Ovary (tissue), 9 donors: ENCODE measurements around the gene NOD2. TPM values are rescaled to one million over a fixed set of nuclear protein-coding genes. Genes with fewer than 3 reads are reported as not detected.

Experiments
- DNase-seq, 5 donors: peaks; one replicate each; pipeline ENCODE4 v3.0.0-alpha.2; 2019 to 2020
- H3K27ac ChIP-seq, 2 donors: fragments of 200-600 bp; one replicate each; pipeline versions ENCODE4 v1.5.1 to v1.8.0; 2019 to 2022
- H3K27me3 ChIP-seq: fragments of 200-600 bp; one replicate; pipeline ENCODE4 v1.8.0; 2022
- H3K36me3 ChIP-seq: fragments of 200-600 bp; sonication (generic); one replicate; pipeline ENCODE4 v1.5.1; 2019
- H3K4me1 ChIP-seq: one replicate; pipeline ENCODE4 v1.8.1; 2013; ENCODE audit warnings: mild to moderate bottlenecking, moderate library complexity; ENCODE audit not compliant: insufficient read depth
- H3K4me3 ChIP-seq: fragments of 200-600 bp; sonication (generic); one replicate; pipeline ENCODE4 v1.5.1; 2017
- H3K9me3 ChIP-seq, 2 donors: fragments of 200-600 bp in 1 of 2; sonication (generic) in 1 of 2; one replicate each; pipeline versions ENCODE4 v1.5.1 to v1.8.1; 2013 to 2019; ENCODE audit warnings: mild to moderate bottlenecking in 1 of 2, moderate library complexity in 1 of 2
- CTCF ChIP-seq, 3 donors: fragments of 450-650 bp in 2 of 3; fragments of 200-600 bp in 1 of 3; IDR thresholded peaks; one replicate each; pipeline versions ENCODE4 v1.5.1 to v1.8.0; 2016 to 2022; ENCODE audit warnings: antibody characterized with exemption in 3 of 3, mild to moderate bottlenecking in 1 of 3
- EP300 ChIP-seq: sonication (generic); formaldehyde crosslinking; IDR thresholded peaks from one replicate; pipeline ENCODE4 v1.6.1; 2017; ENCODE audit warnings: antibody characterized with exemption
- POLR2A ChIP-seq: fragments of 450-650 bp; IDR thresholded peaks from one replicate; pipeline ENCODE4 v1.6.1; 2017; ENCODE audit warnings: antibody characterized with exemption, mild to moderate bottlenecking, moderate library complexity
- WGBS, 3 donors: extraction: QIAGEN DNeasy Blood & Tissue Kit in 1 of 3; methylation state at CpG; one replicate each; pipeline versions ENCODE4 v1.1.5 to v1.1.7; 2013 to 2017; 5-methylcytosine and 5-hydroxymethylcytosine counted together
- intact Hi-C, 4 donors: fragments of 100-400 bp; cut with DNase I; formaldehyde crosslinking; loops; one replicate each; pipeline versions ENCODE4 v1.11.0 to v1.15.1; 2022 to 2023
- polyA plus RNA-seq, 2 donors: library from polyadenylated mRNA; stranded (reverse); fragments of 200-250 nt in 1 of 2; fragments of 350-450 nt in 1 of 2; fragmentation: Illumina TruSeq in 1 of 2; extraction: RNeasy Lipid Tissue Mini Kit (QIAGEN cat#74804) in 1 of 2; gene quantifications; one replicate each; pipeline ENCODE4 v1.2.3, GENCODE V29; 2013 to 2014
- total RNA-seq, 7 donors: library from RNA; depleted of rRNA in 2 of 7; stranded (reverse); fragments of >200 nt in 2 of 7; fragmentation: NEBNext Ultra II Directional in 3 of 7; extraction: Animal tissue kit (Norgen Biotek cat#: 25700) in 3 of 7; gene quantifications; one replicate each; pipeline versions ENCODE4 v1.1.0 to v1.2.4, GENCODE V29; 2016 to 2023
- donor health status: DM: no; HTN: no; CAD: no; lungs with moderate emphysema.
- donor health status: DM: no; HTN: no; CAD: no.
- donor health status: Bipolar disorder and iron deficiency.
- donor health status: DM: yes; HTN: yes; CAD: no.
- donor health status: DM: no; HTN: no; CAD: no.
- donor health status: DM: yes; HTN: yes; CAD: no.

The NOD2 gene
- total and polyA plus RNA-seq, 9 donors = 0.53 to 1.5 (median 1.1) TPM

- H3K4me3 ChIP-seq = no peak overlapping the region
- intact Hi-C loops = no loop called here
- DNase-seq = no peak
- H3K9me3 ChIP-seq = no peaks in the 10 kb centered on the region
- H3K36me3 ChIP-seq = no peaks in the 10 kb centered on the region
- H3K27me3 ChIP-seq = no peaks in the 10 kb centered on the region
- no peak for TF ChIP-seq CTCF (IDR thresholded peaks at IDR 0.05)
- TF ChIP-seq POLR2A = no peak
- TF ChIP-seq EP300 = no peak
- 81 to 85% (median 82%) methylated on average over 3 of the region's 3 CpGs for WGBS, 3 donors
- no peaks in the 10 kb centered on the region for H3K4me1 ChIP-seq
- H3K27ac ChIP-seq = no peak overlapping the region
These were observed 81.6 kb downstream of the NOD2 start for GRCh38 chr16:50774960-50775359.

GRCh38 chr16:50776037-50776436, 82.6 kb downstream of the NOD2 start:
- Histone ChIP-seq H3K4me3 (no peak overlapping the region), H3K4me1 (no peaks in the 10 kb centered on the region), H3K36me3 (no peaks in the 10 kb centered on the region), H3K27me3 (no peaks in the 10 kb centered on the region), H3K9me3 (no peaks in the 10 kb centered on the region), H3K27ac (no peak overlapping the region)
- DNase-seq = no peak
- intact Hi-C loops = no loop called here
- TF ChIP-seq EP300 (no peak), POLR2A (no peak), CTCF (IDR thresholded peaks at IDR 0.05) (no peak)
- 74 to 92% (median 90%) methylated on average over 1 of the region's 1 CpG for WGBS, 3 donors

- Histone ChIP-seq H3K9me3 (no peaks in the 10 kb centered on the region), H3K4me1 (no peaks in the 10 kb centered on the region), H3K4me3 (no peak overlapping the region), H3K27ac (no peak overlapping the region), H3K36me3 (no peaks in the 10 kb centered on the region), H3K27me3 (no peaks in the 10 kb centered on the region)
- TF ChIP-seq POLR2A (no peak), CTCF (IDR thresholded peaks at IDR 0.05) (no peak), EP300 (no peak)
- WGBS, 3 donors = 70 to 74% (median 71%) methylated on average over 1 of the region's 1 CpG
- DNase-seq = no peak
- intact Hi-C loops = no loop called here
These were observed 85.1 kb downstream of the NOD2 start for GRCh38 chr16:50778284-50779163.

GRCh38 chr16:50781043-50781442, 87.6 kb downstream of the NOD2 start:
- Histone ChIP-seq H3K27me3 (no peaks in the 10 kb centered on the region), H3K9me3 (no peaks in the 10 kb centered on the region), H3K36me3 (no peaks in the 10 kb centered on the region), H3K4me3 (no peak overlapping the region), H3K4me1 (no peaks in the 10 kb centered on the region), H3K27ac (no peak overlapping the region)
- no peak for TF ChIP-seq CTCF (IDR thresholded peaks at IDR 0.05)
- TF ChIP-seq EP300 = no peak
- no peak for TF ChIP-seq POLR2A
- intact Hi-C loops = no loop called here
- 84 to 88% (median 87%) methylated on average over 7 of the region's 7 CpGs for WGBS, 3 donors
- DNase-seq = no peak
